A549 (cell line): Measurements from ENCODE around the gene MTA3. TPM values are rescaled to one million over a fixed set of nuclear protein-coding genes. Genes with fewer than 3 reads are reported as not detected.
"Not testable (repeated sequence)": the region's sequence is repeated elsewhere in the genome, so short reads cannot be mapped to it uniquely, and the experiment has no call there.

Experiments
- ATAC-seq, 2 experiments: fragments of 200-7000 bp in 1 of 2; fragments of >200 bp in 1 of 2; cut with Nextera tagmentation in 1 of 2; cut with Tn5 transposase in 1 of 2; 3 replicates each; pipeline versions ENCODE4 v1.8.0 to v1.9.1; 2018 to 2020; ENCODE audit warnings: mild to moderate bottlenecking in 1 of 2, moderate library complexity in 1 of 2
- CTCF ChIA-PET: fragments of 300-600 bp; sonication (Branson Sonifier 250); formaldehyde crosslinking; extraction: SDS; loops from one replicate; lab custom pipeline; 2021; ENCODE audit warnings: antibody characterized with exemption, inconsistent platforms; lab: Yijun Ruan, JAX
- POLR2A ChIA-PET: fragments of 350-600 bp; formaldehyde crosslinking; extraction: SDS; loops from one replicate; lab custom pipeline; 2021; ENCODE audit warnings: antibody characterized with exemption, inconsistent platforms; lab: Yijun Ruan, JAX
- DNase-seq, 2 experiments: peaks; one replicate each; pipeline versions ENCODE4 v3.0.0 to v3.0.0-alpha.2; 2011 to 2016; ENCODE audit warnings: low read depth in 1 of 2, low spot score in 1 of 2
- FAIRE-seq: peaks from 2 replicates; lab custom pipeline; 2011; peaks lifted over from hg19 to GRCh38; lab: Jason Lieb, UNC
- H3K27ac ChIP-seq, 2 experiments: fragments of >200 bp; sonication (Bioruptor Twin); formaldehyde crosslinking; 3 replicates each; pipeline ENCODE4 v1.5.1; 2016 to 2017
- H3K4me1 ChIP-seq: fragments of >200 bp; sonication (Bioruptor Twin); formaldehyde crosslinking; 3 replicates; pipeline ENCODE4 v1.6.1; 2016
- H3K4me2 ChIP-seq: fragments of >200 bp; sonication (Bioruptor Twin); formaldehyde crosslinking; 3 replicates; pipeline ENCODE4 v1.6.1; 2016
- H3K4me3 ChIP-seq: fragments of >200 bp; sonication (Bioruptor Twin); formaldehyde crosslinking; 3 replicates; pipeline ENCODE4 v1.5.1; 2016
- H3K9me3 ChIP-seq: fragments of >200 bp; sonication (Bioruptor Twin); formaldehyde crosslinking; 3 replicates; pipeline ENCODE4 v1.6.1; 2016
- CEBPB ChIP-seq, 2 experiments: fragments of >200 bp in 1 of 2; sonication (Bioruptor Twin) in 1 of 2; formaldehyde crosslinking in 1 of 2; IDR thresholded peaks; 2 replicates each; pipeline ENCODE4 v1.6.1; 2012 to 2016
- CHD2 ChIP-seq: fragments of 150-350 bp; IDR thresholded peaks from 2 replicates; pipeline ENCODE4 v1.6.1; 2014; ENCODE audit warnings: low read length; ENCODE audit not compliant: partially characterized antibody
- CHD4 ChIP-seq: fragments of 200-600 bp; sonication (generic); IDR thresholded peaks from 2 replicates; pipeline ENCODE4 v1.6.1; 2016; ENCODE audit warnings: antibody characterized with exemption, mild to moderate bottlenecking, borderline replicate concordance
- FOSL2 ChIP-seq, 2 experiments: fragments of 450-650 bp in 1 of 2; fragments of >200 bp in 1 of 2; sonication (Bioruptor Twin) in 1 of 2; formaldehyde crosslinking; IDR thresholded peaks; 2 replicates each; pipeline versions ENCODE4 v1.5.0 to v1.6.1; 2016 to 2020; ENCODE audit warnings: mild to moderate bottlenecking in 1 of 2, moderate library complexity in 1 of 2
- GATA3 ChIP-seq: IDR thresholded peaks from 2 replicates; pipeline ENCODE4 v1.6.1; 2012; ENCODE audit warnings: borderline replicate concordance
- HOXA7 ChIP-seq: fragments of 250-450 bp; sonication (Bioruptor Pico); IDR thresholded peaks from 2 replicates; pipeline ENCODE4 v1.5.0; 2020; ENCODE audit warnings: mild to moderate bottlenecking, moderate library complexity
- KDM5A ChIP-seq: fragments of 200-600 bp; sonication (generic); IDR thresholded peaks from 2 replicates; pipeline ENCODE4 v1.6.1; 2016; ENCODE audit warnings: antibody characterized with exemption, mild to moderate bottlenecking
- MAZ ChIP-seq: fragments of 150-350 bp; IDR thresholded peaks from 2 replicates; pipeline ENCODE4 v1.6.1; 2014; ENCODE audit warnings: antibody characterized with exemption, low read depth, low read length, borderline replicate concordance
- MYC ChIP-seq: IDR thresholded peaks from 2 replicates; pipeline ENCODE4 v1.6.1; 2012; ENCODE audit warnings: mild to moderate bottlenecking, inconsistent platforms, low read length, improper control_type of control experiment, borderline replicate concordance
- NR3C1 ChIP-seq: fragments of >200 bp; sonication (Bioruptor Twin); formaldehyde crosslinking; IDR thresholded peaks from 3 replicates; pipeline ENCODE4 v1.6.1; 2017
- PHF8 ChIP-seq: fragments of 200-600 bp; sonication (generic); IDR thresholded peaks from 2 replicates; pipeline ENCODE4 v1.6.1; 2016; ENCODE audit warnings: low read depth, mild to moderate bottlenecking, antibody characterized with exemption, moderate library complexity, borderline replicate concordance
- POLR2AphosphoS2 ChIP-seq: conservative IDR thresholded peaks from 2 replicates; pipeline ENCODE4 v1.6.1; 2012; ENCODE audit warnings: low read length, improper control_type of control experiment, inconsistent platforms
- RNF2 ChIP-seq: fragments of 200-600 bp; sonication (generic); IDR thresholded peaks from 2 replicates; pipeline ENCODE4 v1.6.1; 2016; ENCODE audit warnings: low read depth, mild to moderate bottlenecking, antibody characterized with exemption, moderate library complexity, borderline replicate concordance
- TP53 ChIP-seq: fragments of 250-450 bp; sonication (Bioruptor Pico); IDR thresholded peaks from 2 replicates; pipeline ENCODE4 v1.5.0; 2021; ENCODE audit warnings: mild to moderate bottlenecking, moderate library complexity
- WGBS: methylation state at CpG from one replicate; pipeline ENCODE4 v1.1.6; 2017; ENCODE audit errors: missing lambda C conversion rate; 5-methylcytosine and 5-hydroxymethylcytosine counted together
- polyA plus RNA-seq, 4 experiments: library from polyadenylated mRNA; depleted of rRNA in 3 of 4; stranded (reverse); fragments of >200 nt; fragmentation: RNase III in 1 of 4; extraction: RNeasy Plus Mini Kit Qiagen cat#74134 plus additional on column Dnase treatment in 1 of 4; gene quantifications; 2 replicates in 3 of 4; 3 replicates in 1 of 4; pipeline ENCODE4 v1.2.3, GENCODE V29; 2011 to 2017
- TF ChIP-seq, protein P1 (sequence below): fragments of 150-350 bp; IDR thresholded peaks from 2 replicates; pipeline ENCODE4 v1.6.1; 2014; ENCODE audit warnings: low read depth, mild to moderate bottlenecking, low read length
- TF ChIP-seq, protein P2 (sequence below): fragments of >200 bp; sonication (Bioruptor Twin); formaldehyde crosslinking; IDR thresholded peaks from 3 replicates; pipeline ENCODE4 v1.5.1; 2016
- TF ChIP-seq, protein P3 (sequence below): fragments of >200 bp; sonication (Bioruptor Twin); formaldehyde crosslinking; IDR thresholded peaks from 3 replicates; pipeline ENCODE4 v1.6.1; 2016

The MTA3 gene
- polyA plus RNA-seq, 2 of the 4 experiments (the other 2 are of a cell fraction), result 49.3 to 74.1 TPM

DNA sequence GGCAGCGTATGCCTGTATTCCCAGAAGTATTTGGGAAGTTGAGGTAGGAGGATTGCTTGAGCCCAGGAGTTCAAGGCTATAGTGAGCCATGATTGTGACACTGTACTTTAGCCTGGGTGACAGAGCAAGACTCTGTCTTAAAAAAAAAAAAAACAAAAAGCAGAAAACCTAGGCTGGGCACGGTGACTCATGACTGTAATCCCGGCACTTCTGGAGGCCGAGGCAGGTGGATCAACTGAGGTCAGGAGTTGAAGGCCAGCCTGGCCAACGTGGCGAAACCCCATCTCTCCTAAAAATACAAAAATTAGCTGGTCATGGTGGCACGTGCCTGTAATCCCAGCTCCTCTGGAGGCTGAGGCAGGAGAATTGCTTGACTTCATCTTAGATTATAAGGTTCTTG, 46.4 kb downstream of the MTA3 start (continued):
- TF ChIP-seq, protein P1, sequence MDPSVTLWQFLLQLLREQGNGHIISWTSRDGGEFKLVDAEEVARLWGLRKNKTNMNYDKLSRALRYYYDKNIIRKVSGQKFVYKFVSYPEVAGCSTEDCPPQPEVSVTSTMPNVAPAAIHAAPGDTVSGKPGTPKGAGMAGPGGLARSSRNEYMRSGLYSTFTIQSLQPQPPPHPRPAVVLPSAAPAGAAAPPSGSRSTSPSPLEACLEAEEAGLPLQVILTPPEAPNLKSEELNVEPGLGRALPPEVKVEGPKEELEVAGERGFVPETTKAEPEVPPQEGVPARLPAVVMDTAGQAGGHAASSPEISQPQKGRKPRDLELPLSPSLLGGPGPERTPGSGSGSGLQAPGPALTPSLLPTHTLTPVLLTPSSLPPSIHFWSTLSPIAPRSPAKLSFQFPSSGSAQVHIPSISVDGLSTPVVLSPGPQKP, result no peak
- TF ChIP-seq, protein P2, sequence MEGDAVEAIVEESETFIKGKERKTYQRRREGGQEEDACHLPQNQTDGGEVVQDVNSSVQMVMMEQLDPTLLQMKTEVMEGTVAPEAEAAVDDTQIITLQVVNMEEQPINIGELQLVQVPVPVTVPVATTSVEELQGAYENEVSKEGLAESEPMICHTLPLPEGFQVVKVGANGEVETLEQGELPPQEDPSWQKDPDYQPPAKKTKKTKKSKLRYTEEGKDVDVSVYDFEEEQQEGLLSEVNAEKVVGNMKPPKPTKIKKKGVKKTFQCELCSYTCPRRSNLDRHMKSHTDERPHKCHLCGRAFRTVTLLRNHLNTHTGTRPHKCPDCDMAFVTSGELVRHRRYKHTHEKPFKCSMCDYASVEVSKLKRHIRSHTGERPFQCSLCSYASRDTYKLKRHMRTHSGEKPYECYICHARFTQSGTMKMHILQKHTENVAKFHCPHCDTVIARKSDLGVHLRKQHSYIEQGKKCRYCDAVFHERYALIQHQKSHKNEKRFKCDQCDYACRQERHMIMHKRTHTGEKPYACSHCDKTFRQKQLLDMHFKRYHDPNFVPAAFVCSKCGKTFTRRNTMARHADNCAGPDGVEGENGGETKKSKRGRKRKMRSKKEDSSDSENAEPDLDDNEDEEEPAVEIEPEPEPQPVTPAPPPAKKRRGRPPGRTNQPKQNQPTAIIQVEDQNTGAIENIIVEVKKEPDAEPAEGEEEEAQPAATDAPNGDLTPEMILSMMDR, result no peak
- TF ChIP-seq HOXA7 (CRISPR knock-in tag), result no peak
- TF ChIP-seq CHD4, result no peak
- no peak for TF ChIP-seq KDM5A

DNA sequence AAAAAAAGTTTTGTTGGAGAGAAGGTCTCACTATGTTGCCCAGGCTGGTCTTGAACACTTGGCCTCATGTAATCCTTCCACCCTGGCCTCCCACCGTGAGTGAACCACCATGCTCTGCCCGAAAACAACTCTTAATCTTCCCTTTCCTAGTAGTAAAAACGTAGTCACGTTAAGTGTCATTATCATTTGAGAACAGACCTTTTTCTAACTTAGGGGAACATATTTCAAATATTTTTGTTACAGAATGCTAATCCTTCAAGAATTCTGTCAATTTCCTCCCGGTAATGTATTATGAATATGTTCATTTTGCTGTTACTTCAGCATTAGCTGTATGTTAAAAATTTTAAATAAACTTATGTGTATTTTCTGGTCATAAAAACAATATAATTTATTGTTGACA, 49.7 kb downstream of the MTA3 start:
- H3K4me1 ChIP-seq, result peaks cover 29% of the 10 kb centered on the region
- TF ChIP-seq MAZ, result no peak
- no peak for TF ChIP-seq PHF8
- TF ChIP-seq MYC, result no peak
- TF ChIP-seq POLR2AphosphoS2, result no peak
- TF ChIP-seq, protein P3, sequence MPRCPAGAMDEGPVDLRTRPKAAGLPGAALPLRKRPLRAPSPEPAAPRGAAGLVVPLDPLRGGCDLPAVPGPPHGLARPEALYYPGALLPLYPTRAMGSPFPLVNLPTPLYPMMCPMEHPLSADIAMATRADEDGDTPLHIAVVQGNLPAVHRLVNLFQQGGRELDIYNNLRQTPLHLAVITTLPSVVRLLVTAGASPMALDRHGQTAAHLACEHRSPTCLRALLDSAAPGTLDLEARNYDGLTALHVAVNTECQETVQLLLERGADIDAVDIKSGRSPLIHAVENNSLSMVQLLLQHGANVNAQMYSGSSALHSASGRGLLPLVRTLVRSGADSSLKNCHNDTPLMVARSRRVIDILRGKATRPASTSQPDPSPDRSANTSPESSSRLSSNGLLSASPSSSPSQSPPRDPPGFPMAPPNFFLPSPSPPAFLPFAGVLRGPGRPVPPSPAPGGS, result no peak
- TF ChIP-seq RNF2, result no peak
- no peak for TF ChIP-seq TP53
- DNase-seq (no peak), ATAC-seq (no peak), FAIRE-seq (no peak)
- no peak overlapping the region for H3K27ac ChIP-seq
- ChIA-PET CTCF (interaction anchor here (1.0 kb wide), 1 partner anchor 82 kb away, joined by 3 read pairs; no protein-coding TSS in a partner anchor), POLR2A (no interaction called here)
- H3K4me3 ChIP-seq, result no peak overlapping the region
- WGBS, result 93% methylated on average over 5 of the region's 5 CpGs
- H3K9me3 ChIP-seq, result no peaks in the 10 kb centered on the region
- H3K4me2 ChIP-seq, result no peak overlapping the region

DNA sequence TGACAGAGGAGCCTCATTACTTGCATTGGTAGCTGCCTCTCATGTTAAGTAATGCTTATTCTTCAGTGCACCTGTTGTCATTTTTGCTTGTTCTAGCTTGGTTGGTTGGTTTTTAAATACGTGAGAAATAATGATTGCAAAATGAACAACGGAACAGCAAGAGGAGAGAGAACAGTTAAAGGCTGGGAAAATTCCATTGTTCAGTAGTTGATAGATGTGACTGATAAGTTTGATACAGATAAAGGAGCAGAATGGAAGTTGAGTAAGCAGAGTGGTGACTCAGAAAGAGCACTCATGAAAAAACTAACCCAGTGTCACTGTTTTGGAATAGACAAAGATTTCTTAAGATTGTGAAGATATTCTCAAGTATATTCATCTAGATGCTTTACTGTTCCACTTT, 50.5 kb downstream of the MTA3 start:
- peaks cover 29% of the 10 kb centered on the region for H3K4me1 ChIP-seq
- no peak overlapping the region for H3K4me3 ChIP-seq
- CTCF ChIA-PET, result interaction anchor here (0.6 kb wide), 1 partner anchor 306 kb away, joined by 4 read pairs; no protein-coding TSS in a partner anchor
- TF ChIP-seq CHD2, result no peak
- no peak for TF ChIP-seq NR3C1
- peak in 1 of 2 experiments; percentile 6; a peak in 1 of 4 replicates for TF ChIP-seq CEBPB (IDR thresholded peaks at IDR 0.05)
- TF ChIP-seq FOSL2 (IDR thresholded peaks at IDR 0.05), result no peak
- peak; percentile 20; the same call in 1 of the 2 replicates for TF ChIP-seq FOSL2 (CRISPR knock-in tag; IDR thresholded peaks at IDR 0.05)
- peak; percentile 58; the same call in 1 of the 2 replicates for TF ChIP-seq GATA3
- no peak for TF ChIP-seq PHF8
- POLR2A ChIA-PET, result no interaction called here
- no peaks in the 10 kb centered on the region for H3K9me3 ChIP-seq
- ATAC-seq (peak; percentile 61 to 64; a peak in 4 of 6 replicates), FAIRE-seq (no peak), DNase-seq (peak in 1 of 2 experiments; percentile 20)
- peak overlapping the region in 1 of 2 experiments; percentile 36; a peak in 1 of 6 replicates for H3K27ac ChIP-seq
- H3K4me2 ChIP-seq, result peak overlapping the region; percentile 31; the same call in 2 of the 3 replicates
- WGBS, result 44% methylated on average over 2 of the region's 2 CpGs

DNA sequence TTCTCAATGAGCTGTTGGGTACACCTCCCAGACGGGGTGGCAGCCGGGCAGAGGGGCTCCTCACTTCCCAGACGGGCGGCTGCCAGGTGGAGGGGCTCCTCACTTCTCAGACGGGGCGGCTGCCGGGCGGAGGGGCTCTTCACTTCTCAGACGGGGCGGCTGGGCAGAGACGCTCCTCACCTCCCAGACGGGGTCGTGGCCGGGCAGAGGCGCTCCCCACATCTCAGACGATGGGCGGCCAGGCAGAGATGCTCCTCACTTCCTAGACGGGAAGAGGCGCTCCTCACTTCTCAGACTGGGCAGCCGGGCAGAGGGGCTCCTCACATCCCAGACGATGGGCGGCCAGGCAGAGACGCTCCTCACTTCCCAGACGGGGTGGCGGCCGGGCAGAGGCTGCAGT, 53.2 kb downstream of the MTA3 start:
- DNase-seq, CTCF ChIA-PET, H3K4me3 ChIP-seq, H3K4me2 ChIP-seq, H3K9me3 ChIP-seq, ATAC-seq, FAIRE-seq, POLR2A ChIA-PET, H3K27ac ChIP-seq: not testable (repeated sequence)
- WGBS, result 97% methylated on average over 16 of the region's 26 CpGs
- peaks cover 19% of the 10 kb centered on the region for H3K4me1 ChIP-seq
